Activated naive CD4-positive, alpha-beta T cell treated with anti-CD3 and anti-CD28 coated beads, Interleukin-2, amount 50 U/mL, for 72 hours (primary cell): ENCODE results near the gene TRIM8. TPM values are rescaled to one million over a fixed set of nuclear protein-coding genes. Genes with fewer than 3 reads are reported as not detected.
"Not testable (repeated sequence)": the region's sequence is repeated elsewhere in the genome, so short reads cannot be mapped to it uniquely, and the experiment has no call there.

Experiments used
- ATAC-seq, 2 donors: fragments of 150-1000 bp; cut with Tn5 transposase; 2 replicates each; pipeline ENCODE4 v1.10.0; 2021; ENCODE audit warnings: mild to moderate bottlenecking in 2 of 2, moderate library complexity in 2 of 2
- DNase-seq, 2 donors: peaks; one replicate each; pipeline ENCODE4 v3.0.0; 2021 to 2022; ENCODE audit warnings: low spot score in 2 of 2
- H3K27ac Mint-ChIP-seq, 2 donors: one replicate each; pipeline ENCODE4 v1.8.0; 2022; ENCODE audit warnings: mild to moderate bottlenecking in 2 of 2, mixed read lengths in 2 of 2
- H3K36me3 Mint-ChIP-seq, 2 donors: one replicate each; pipeline ENCODE4 v1.8.0; 2022; ENCODE audit warnings: mixed read lengths in 2 of 2
- H3K9me3 Mint-ChIP-seq, 2 donors: one replicate each; pipeline ENCODE4 v1.8.0; 2022; ENCODE audit warnings: mixed read lengths in 2 of 2
- total RNA-seq, 2 donors: library from RNA; stranded (reverse); gene quantifications; one replicate each; pipeline ENCODE4 v1.2.3, GENCODE V29; 2022

TRIM8 gene
- total RNA-seq, 2 donors from 2014 or later: 22.9 to 47.3 TPM

GRCh38 chr10:102652170-102652916 is 8.1 kb downstream of the TRIM8 start:
- ATAC-seq: peak in 1 of 2 donors; percentile 32
- H3K27ac Mint-ChIP-seq: peak overlapping the region; percentile 65 to 68
- H3K9me3 Mint-ChIP-seq: no peaks in the 10 kb centered on the region
- no peaks in the 10 kb centered on the region for H3K36me3 Mint-ChIP-seq
- no peak for DNase-seq

GRCh38 chr10:102653060-102653459 is 8.8 kb downstream of the TRIM8 start:
- ATAC-seq: peak in 1 of 2 donors; percentile 38
- H3K27ac Mint-ChIP-seq: peak overlapping the region; percentile 68 to 90
- H3K9me3 Mint-ChIP-seq: no peaks in the 10 kb centered on the region
- no peak for DNase-seq
- H3K36me3 Mint-ChIP-seq: no peaks in the 10 kb centered on the region

- no peaks in the 10 kb centered on the region for H3K9me3 Mint-ChIP-seq
- DNase-seq (no peak), ATAC-seq (no peak)
- no peaks in the 10 kb centered on the region for H3K36me3 Mint-ChIP-seq
- peak overlapping the region in 1 of 2 donors; percentile 68 for H3K27ac Mint-ChIP-seq
These were observed 10.3 kb downstream of the TRIM8 start for GRCh38 chr10:102654566-102654965.

- Mint-ChIP-seq H3K27ac (peak overlapping the region in 1 of 2 donors; percentile 44), H3K36me3 (no peaks in the 10 kb centered on the region), H3K9me3 (no peaks in the 10 kb centered on the region)
These were observed 10.7 kb downstream of the TRIM8 start for GRCh38 chr10:102654969-102655368.

GRCh38 chr10:102656026-102656425 is 11.7 kb downstream of the TRIM8 start:
- ATAC-seq (no peak), DNase-seq (no peak)
- Mint-ChIP-seq H3K36me3 (no peaks in the 10 kb centered on the region), H3K9me3 (no peaks in the 10 kb centered on the region), H3K27ac (no peak overlapping the region)

More at GRCh38 chr10:102654969-102655368, 10.7 kb downstream of the TRIM8 start:
- ATAC-seq (no peak), DNase-seq (no peak)

GRCh38 chr10:102656791-102657371 is 12.6 kb downstream of the TRIM8 start:
- peak overlapping the region in 1 of 2 donors; percentile 46 for H3K27ac Mint-ChIP-seq
- no peaks in the 10 kb centered on the region for H3K9me3 Mint-ChIP-seq
- DNase-seq (no peak), ATAC-seq (no peak)
- H3K36me3 Mint-ChIP-seq: no peaks in the 10 kb centered on the region

GRCh38 chr10:102657451-102657850 is 13.2 kb downstream of the TRIM8 start:
- Mint-ChIP-seq H3K9me3 (no peaks in the 10 kb centered on the region), H3K27ac (peak overlapping the region; percentile 46 to 72), H3K36me3 (no peaks in the 10 kb centered on the region)
- ATAC-seq (no peak), DNase-seq (no peak)

- Mint-ChIP-seq H3K9me3 (no peaks in the 10 kb centered on the region), H3K36me3 (no peaks in the 10 kb centered on the region), H3K27ac (peak overlapping the region; percentile 46 to 80)
- no peak for DNase-seq
- no peak for ATAC-seq
These were observed 13.9 kb downstream of the TRIM8 start for GRCh38 chr10:102657984-102658724.

DNA sequence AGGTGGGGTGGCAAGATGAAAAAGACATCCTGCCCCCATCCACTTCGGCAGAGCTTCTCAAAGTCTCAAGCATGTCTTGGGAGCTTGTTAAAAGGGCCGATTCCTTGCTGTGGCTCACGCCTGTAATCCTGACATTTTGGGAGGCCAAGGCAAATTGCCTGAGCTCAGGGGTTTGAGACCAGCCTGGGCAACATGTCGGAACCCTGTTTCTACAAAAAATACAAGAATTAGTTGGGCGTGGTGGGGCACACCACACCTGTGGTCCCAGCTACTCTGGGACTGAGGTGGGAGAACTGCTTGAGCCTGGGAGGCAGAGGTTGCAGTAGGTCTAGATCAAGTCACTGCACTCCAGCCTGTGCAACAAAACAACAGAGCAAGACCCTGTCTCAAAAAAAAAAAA is 14.5 kb downstream of the TRIM8 start:
- ATAC-seq (no peak), DNase-seq (no peak)
- H3K36me3 Mint-ChIP-seq: no peaks in the 10 kb centered on the region
- no peaks in the 10 kb centered on the region for H3K9me3 Mint-ChIP-seq
- H3K27ac Mint-ChIP-seq: peak overlapping the region; percentile 24 to 80

- DNase-seq: peak; percentile 67 to 83
- H3K27ac Mint-ChIP-seq: peak overlapping the region; percentile 78 to 89
- H3K36me3 Mint-ChIP-seq: no peaks in the 10 kb centered on the region
- peak; percentile 85 to 91 for ATAC-seq
- H3K9me3 Mint-ChIP-seq: no peaks in the 10 kb centered on the region
These were observed 16.8 kb downstream of the TRIM8 start for GRCh38 chr10:102660888-102661657.

DNA sequence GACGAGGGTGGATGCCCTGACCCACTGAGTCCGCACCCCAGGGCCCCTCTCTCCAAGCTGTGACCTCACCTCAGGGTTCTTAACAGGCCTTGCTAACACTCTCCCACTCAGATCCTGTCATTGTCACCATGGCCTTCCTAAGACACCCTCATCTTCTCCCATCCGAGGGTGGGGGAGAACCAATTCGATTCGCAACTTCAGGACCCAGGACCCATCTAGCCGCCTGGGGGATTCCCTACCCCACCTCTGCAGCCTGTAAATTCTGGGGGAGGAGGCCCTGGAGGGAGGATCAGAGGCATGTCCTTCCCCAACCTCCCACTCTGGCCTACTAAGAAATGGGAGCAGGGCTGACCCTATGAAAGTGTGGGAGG is 17.4 kb downstream of the TRIM8 start:
- Mint-ChIP-seq H3K27ac (peak overlapping the region; percentile 78 to 89), H3K9me3 (no peaks in the 10 kb centered on the region), H3K36me3 (no peaks in the 10 kb centered on the region)
- ATAC-seq: peak; percentile 33 to 40
- no peak for DNase-seq

DNA sequence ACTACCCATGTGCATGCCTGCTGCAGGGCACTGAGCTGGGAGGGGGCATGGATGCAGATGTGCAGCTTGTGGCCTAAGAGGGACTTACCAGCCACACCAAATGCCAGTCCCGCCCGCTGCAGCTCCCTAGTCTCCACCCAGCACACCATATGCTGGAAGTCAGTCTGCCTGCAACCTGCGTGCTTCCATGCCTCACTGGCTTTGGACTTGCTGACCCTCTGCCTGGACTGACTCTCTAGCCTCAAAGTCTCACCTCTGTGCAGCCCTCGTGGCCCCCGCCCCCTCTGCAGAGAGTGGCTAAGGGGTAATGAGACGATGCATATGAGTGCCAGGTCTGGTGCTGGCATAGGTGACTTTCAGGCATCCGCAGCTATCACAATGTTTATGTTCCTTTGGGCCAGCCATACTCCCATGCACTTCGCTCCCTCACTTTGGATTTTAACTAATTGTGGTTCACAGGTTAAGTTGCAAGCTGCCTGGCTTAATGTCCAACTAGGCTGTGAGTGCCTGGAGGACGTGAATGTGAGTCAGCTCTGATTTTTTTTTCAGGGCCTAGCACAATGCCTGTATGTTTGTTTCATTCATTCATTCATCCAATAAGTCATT is 21.7 kb downstream of the TRIM8 start:
- no peaks in the 10 kb centered on the region for H3K36me3 Mint-ChIP-seq
- no peak for ATAC-seq
- no peak for DNase-seq
- peak overlapping the region in 1 of 2 donors; percentile 50 for H3K27ac Mint-ChIP-seq
- H3K9me3 Mint-ChIP-seq: no peaks in the 10 kb centered on the region

DNA sequence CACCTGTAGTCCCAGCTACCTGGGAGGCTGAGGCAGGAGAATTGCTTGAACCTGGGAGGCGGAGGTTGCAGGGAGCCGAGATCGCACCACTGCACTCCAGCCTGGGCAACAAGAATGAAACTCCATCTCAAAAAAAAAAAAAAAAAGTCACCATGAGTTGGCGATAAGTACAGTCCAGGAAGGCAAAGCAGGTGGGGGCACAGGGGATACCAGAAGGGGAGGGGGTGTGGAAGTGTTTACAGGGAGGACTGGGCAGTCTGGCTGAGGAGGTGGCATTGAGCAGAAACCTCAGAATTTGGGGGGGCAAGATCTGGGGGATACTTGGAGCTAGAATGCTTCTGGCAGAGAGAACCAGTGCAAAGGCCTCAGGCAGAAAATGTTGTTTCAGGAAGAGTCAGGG is 23.1 kb downstream of the TRIM8 start:
- H3K9me3 Mint-ChIP-seq, ATAC-seq, DNase-seq, H3K36me3 Mint-ChIP-seq: not testable (repeated sequence)
- H3K27ac Mint-ChIP-seq: peak overlapping the region in 1 of 2 donors; percentile 41

- Mint-ChIP-seq H3K36me3 (no peaks in the 10 kb centered on the region), H3K9me3 (no peaks in the 10 kb centered on the region), H3K27ac (peak overlapping the region; percentile 41 to 86)
- DNase-seq: no peak
- no peak for ATAC-seq
These were observed 24.2 kb downstream of the TRIM8 start for GRCh38 chr10:102668326-102669107.

DNA sequence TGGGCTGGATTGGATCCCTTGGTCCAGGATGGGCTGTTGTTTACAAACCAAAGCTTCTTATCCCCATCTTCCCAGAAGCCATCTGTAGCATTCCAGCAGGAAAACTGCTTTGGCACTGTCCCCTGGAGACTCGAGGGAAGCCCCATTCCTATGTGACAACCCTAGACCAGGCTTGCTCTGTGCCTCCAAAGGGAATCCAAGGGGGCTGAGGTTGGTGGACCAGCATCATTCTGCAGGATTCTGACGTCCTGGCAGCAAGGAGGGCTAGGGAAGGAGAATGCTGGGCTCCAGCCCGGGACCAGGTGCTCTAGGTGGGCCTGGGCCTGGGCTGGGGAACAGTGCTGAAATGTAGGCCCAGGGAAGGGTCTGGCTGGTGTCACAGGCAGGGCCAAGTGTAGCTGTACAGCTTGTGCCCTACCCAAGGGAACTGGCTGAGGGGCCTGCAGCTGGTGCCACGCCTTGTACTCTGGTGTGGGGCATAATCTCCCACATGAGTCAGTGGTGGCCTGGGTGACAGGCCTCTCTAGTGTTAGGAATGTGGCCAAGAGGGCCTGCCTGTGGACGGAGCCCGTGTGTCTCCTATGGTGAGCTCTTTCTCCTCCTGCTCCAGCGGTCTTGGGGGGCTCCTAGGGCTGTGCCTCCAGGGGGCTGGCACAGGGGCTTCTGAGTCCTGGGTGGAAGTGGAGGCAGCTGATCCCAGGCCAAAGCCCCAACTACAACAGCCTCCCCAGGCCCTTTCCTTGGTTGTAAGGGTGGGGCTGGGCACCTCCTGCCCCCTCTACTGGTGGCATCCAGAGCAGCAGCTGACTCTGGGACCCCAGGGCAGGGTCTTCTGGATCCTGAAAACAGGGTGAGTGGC is 25.2 kb downstream of the TRIM8 start:
- Mint-ChIP-seq H3K36me3 (no peaks in the 10 kb centered on the region), H3K27ac (peak overlapping the region in 1 of 2 donors; percentile 22), H3K9me3 (no peaks in the 10 kb centered on the region)
- ATAC-seq: no peak
- no peak for DNase-seq
